IPS-18a (cell line): Measurements from ENCODE around the gene TAF11L4.
"Not testable (repeated sequence)": the region's sequence is repeated elsewhere in the genome, so short reads cannot be mapped to it uniquely, and the experiment has no call there.

Experiments
- H3K27ac ChIP-seq: one replicate; pipeline ENCODE4 v1.5.1; 2013; ENCODE audit warnings: low read length
- H3K27me3 ChIP-seq: one replicate; pipeline ENCODE4 v1.6.1; 2013; ENCODE audit warnings: mild to moderate bottlenecking, low read length; ENCODE audit not compliant: control insufficient read depth, insufficient read depth
- H3K36me3 ChIP-seq: one replicate; pipeline ENCODE4 v1.6.1; 2013; ENCODE audit warnings: low read depth, low read length; ENCODE audit not compliant: control insufficient read depth
- H3K4me1 ChIP-seq: one replicate; pipeline ENCODE4 v1.6.1; 2013; ENCODE audit warnings: low read depth, low read length; ENCODE audit not compliant: control insufficient read depth
- H3K4me3 ChIP-seq: one replicate; pipeline ENCODE4 v1.5.1; 2013; ENCODE audit warnings: low read length
- H3K9ac ChIP-seq: one replicate; pipeline ENCODE4 v1.6.1; 2013; ENCODE audit warnings: mild to moderate bottlenecking, low read length, moderate library complexity
- H3K9me3 ChIP-seq: one replicate; pipeline ENCODE4 v1.6.1; 2013; ENCODE audit warnings: low read depth, low read length; ENCODE audit not compliant: control insufficient read depth

TAF11L4 gene

DNA sequence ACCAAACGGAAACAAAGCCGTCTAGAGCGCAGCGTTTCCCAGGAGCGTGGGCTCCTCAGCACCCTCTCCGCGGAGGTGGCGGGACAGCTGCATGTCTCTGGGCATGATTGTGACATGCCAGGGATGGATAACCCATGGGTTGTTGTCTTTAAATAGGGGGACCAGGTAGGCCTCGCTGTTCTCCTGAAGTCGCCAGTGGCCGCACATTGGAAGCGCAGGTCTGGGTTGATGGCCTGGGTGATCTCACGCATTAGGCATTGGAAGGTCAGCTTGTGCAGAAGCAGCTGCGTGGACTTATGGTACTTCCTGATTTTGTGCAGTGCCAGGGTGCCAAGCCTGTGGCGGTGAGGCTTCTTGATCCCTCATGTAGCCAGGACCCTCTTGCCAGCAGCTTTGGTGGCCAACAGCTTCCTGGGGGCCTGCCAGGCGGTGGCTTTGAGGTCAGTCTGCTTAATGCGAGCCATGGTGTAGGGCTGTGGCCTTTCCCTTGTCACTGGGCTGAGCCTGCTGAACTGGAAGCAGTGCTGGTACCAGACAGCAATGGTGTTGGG is 9.8 kb upstream of the TAF11L4 start:
- H3K36me3 ChIP-seq, result no peaks in the 10 kb centered on the region
- H3K27me3 ChIP-seq, result no peaks in the 10 kb centered on the region
- no peaks in the 10 kb centered on the region for H3K9me3 ChIP-seq
- no peak overlapping the region for H3K9ac ChIP-seq
- no peak overlapping the region for H3K27ac ChIP-seq
- H3K4me1 ChIP-seq, result no peaks in the 10 kb centered on the region
- H3K4me3 ChIP-seq, result no peak overlapping the region

- H3K27me3 ChIP-seq, H3K9me3 ChIP-seq, H3K4me1 ChIP-seq, H3K36me3 ChIP-seq, H3K4me3 ChIP-seq, H3K9ac ChIP-seq, H3K27ac ChIP-seq: not testable (repeated sequence)
These were observed 4.1 kb upstream of the TAF11L4 start for GRCh38 chr5:17517526-17517925.

GRCh38 chr5:17518067-17518466 is 3.5 kb upstream of the TAF11L4 start, which contains the start of gene TAF11L3:
TAF11L3 (plus strand) TSS chr5:17518367.
- not testable (repeated sequence) for H3K4me3 ChIP-seq, H3K27me3 ChIP-seq, H3K9me3 ChIP-seq, H3K9ac ChIP-seq, H3K27ac ChIP-seq, H3K36me3 ChIP-seq, H3K4me1 ChIP-seq

DNA sequence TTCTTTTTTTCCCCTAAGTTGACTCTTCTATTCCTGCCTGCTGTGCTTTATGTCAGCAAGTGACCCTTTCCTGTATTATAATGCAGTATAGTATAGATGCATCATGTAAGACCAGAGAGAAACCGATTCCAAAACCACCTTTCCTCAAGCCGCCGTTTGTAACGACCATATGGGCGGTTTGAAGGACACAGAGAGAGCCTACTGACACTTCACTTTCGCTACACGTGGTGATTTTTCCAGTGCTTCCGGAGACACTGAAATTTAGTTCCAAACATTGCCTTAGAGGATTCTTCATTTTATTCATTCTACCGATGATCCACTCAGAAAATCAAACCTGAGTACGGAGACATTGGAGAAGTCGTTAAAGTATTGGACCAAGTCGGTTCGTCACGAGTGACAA is 2.1 kb upstream of the TAF11L4 start:
- not testable (repeated sequence) for H3K9me3 ChIP-seq, H3K27me3 ChIP-seq, H3K4me1 ChIP-seq, H3K4me3 ChIP-seq, H3K36me3 ChIP-seq, H3K9ac ChIP-seq, H3K27ac ChIP-seq

DNA sequence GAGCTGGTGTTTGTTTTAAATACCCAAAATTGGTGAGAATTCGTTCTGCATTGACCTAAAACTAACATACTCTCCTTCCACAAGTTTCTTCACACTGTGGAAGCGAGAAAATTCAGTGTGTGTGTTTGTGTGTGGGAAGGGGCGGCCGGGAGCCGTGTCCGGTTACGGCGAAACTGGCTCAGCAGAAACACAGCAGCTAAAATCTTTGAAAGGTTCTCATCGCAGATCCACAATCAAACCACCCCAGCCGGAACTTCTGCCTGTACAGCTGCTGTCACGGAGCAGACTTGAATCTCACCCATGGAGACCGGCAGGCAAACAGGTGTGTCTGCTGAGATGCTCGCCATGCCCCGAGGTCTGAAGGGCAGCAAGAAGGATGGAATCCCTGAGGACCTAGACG is 3.3 kb downstream of the TAF11L4 start, which contains the start of gene TAF11L5:
Gene TAF11L5, plus strand, starts transcription at position 301 of the 400 bp plus-strand sequence.
- not testable (repeated sequence) for H3K4me1 ChIP-seq, H3K27ac ChIP-seq, H3K9ac ChIP-seq, H3K9me3 ChIP-seq, H3K4me3 ChIP-seq, H3K27me3 ChIP-seq, H3K36me3 ChIP-seq

- H3K36me3 ChIP-seq, H3K9ac ChIP-seq, H3K9me3 ChIP-seq, H3K4me3 ChIP-seq, H3K4me1 ChIP-seq, H3K27ac ChIP-seq, H3K27me3 ChIP-seq: not testable (repeated sequence)
These were observed 4.9 kb downstream of the TAF11L4 start for GRCh38 chr5:17526504-17526903.

DNA sequence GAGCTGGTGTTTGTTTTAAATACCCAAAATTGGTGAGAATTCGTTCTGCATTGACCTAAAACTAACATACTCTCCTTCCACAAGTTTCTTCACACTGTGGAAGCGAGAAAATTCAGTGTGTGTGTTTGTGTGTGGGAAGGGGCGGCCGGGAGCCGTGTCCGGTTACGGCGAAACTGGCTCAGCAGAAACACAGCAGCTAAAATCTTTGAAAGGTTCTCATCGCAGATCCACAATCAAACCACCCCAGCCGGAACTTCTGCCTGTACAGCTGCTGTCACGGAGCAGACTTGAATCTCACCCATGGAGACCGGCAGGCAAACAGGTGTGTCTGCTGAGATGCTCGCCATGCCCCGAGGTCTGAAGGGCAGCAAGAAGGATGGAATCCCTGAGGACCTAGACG is 6.8 kb downstream of the TAF11L4 start, which contains the start of gene TAF11L6:
Gene TAF11L6, plus strand, starts transcription at position 301 of the 400 bp plus-strand sequence.
- H3K4me1 ChIP-seq, H3K4me3 ChIP-seq, H3K27ac ChIP-seq, H3K36me3 ChIP-seq, H3K9me3 ChIP-seq, H3K27me3 ChIP-seq, H3K9ac ChIP-seq: not testable (repeated sequence)
